HepG2 (cell line): ENCODE data around the gene ASTN2.

ENCODE experiments used
- CHD2 ChIP-seq: IDR thresholded peaks from 2 replicates; pipeline ENCODE4 v1.6.1; 2011; ENCODE audit warnings: low read depth, low read length, improper control_type of control experiment
- CTCF ChIP-seq: sonication (generic); formaldehyde crosslinking; IDR thresholded peaks from 2 replicates; pipeline ENCODE4 v1.5.0; 2020; ENCODE audit warnings: mild to moderate bottlenecking, missing genetic modification reagents, moderate library complexity
- ERF ChIP-seq: IDR thresholded peaks from 2 replicates; pipeline ENCODE4 v1.6.1; 2018; ENCODE audit warnings: missing biosample characterization, missing genetic modification reagents
- HCFC1 ChIP-seq: fragments of 150-350 bp; IDR thresholded peaks from 2 replicates; pipeline ENCODE4 v1.6.1; 2014; ENCODE audit warnings: low read depth, low read length
- HMG20B ChIP-seq: conservative IDR thresholded peaks from 2 replicates; pipeline ENCODE4 v1.6.1; 2016; ENCODE audit warnings: missing genetic modification reagents, missing compliant biosample characterization
- MXD1 ChIP-seq: sonication (generic); formaldehyde crosslinking; IDR thresholded peaks from 2 replicates; pipeline ENCODE4 v1.4.0; 2020; ENCODE audit warnings: mild to moderate bottlenecking, missing genetic modification reagents
- RBM22 ChIP-seq: fragments of 200-400 bp; formaldehyde crosslinking; optimal IDR thresholded peaks from 2 replicates; pipeline ENCODE3; 2017; ENCODE audit warnings: mild to moderate bottlenecking, low read length, moderate library complexity
- ZBTB1 ChIP-seq: sonication (generic); formaldehyde crosslinking; IDR thresholded peaks from 2 replicates; pipeline ENCODE4 v1.4.0; 2020; ENCODE audit warnings: missing genetic modification reagents, borderline replicate concordance
- ZFP37 ChIP-seq: sonication (generic); formaldehyde crosslinking; IDR thresholded peaks from 2 replicates; pipeline ENCODE4 v1.4.0; 2020; ENCODE audit warnings: missing genetic modification reagents, borderline replicate concordance
- ZNF10 ChIP-seq: sonication (generic); formaldehyde crosslinking; IDR thresholded peaks from 2 replicates; pipeline ENCODE4 v1.4.0; 2020; ENCODE audit warnings: mild to moderate bottlenecking, low read depth, missing genetic modification reagents, borderline replicate concordance
- ZNF274 ChIP-seq: sonication (generic); formaldehyde crosslinking; IDR thresholded peaks from 2 replicates; pipeline ENCODE4 v1.5.1; 2020; ENCODE audit warnings: mild to moderate bottlenecking, missing genetic modification reagents

- no peak for TF ChIP-seq ZNF274 (CRISPR knock-in tag)
- no peak for TF ChIP-seq HCFC1
- no peak for TF ChIP-seq CHD2
- TF ChIP-seq RBM22 = no peak
- TF ChIP-seq ZNF10 (CRISPR knock-in tag) = no peak
- TF ChIP-seq MXD1 (CRISPR knock-in tag) = no peak
- no peak for TF ChIP-seq HMG20B
- no peak for TF ChIP-seq CTCF (CRISPR knock-in tag)
- TF ChIP-seq ZBTB1 (CRISPR knock-in tag) = no peak
- TF ChIP-seq ERF (CRISPR knock-in tag) = no peak
- no peak for TF ChIP-seq ZFP37 (CRISPR knock-in tag)
Observed at GRCh38 chr9:117123729-117124128, 291.1 kb downstream of the ASTN2 start.
